ENCODE results near the gene APOBEC3B.
"Not testable (repeated sequence)": the region's sequence is repeated elsewhere in the genome, so short reads cannot be mapped to it uniquely, and the experiment has no call there.

APOBEC3B gene

DNA sequence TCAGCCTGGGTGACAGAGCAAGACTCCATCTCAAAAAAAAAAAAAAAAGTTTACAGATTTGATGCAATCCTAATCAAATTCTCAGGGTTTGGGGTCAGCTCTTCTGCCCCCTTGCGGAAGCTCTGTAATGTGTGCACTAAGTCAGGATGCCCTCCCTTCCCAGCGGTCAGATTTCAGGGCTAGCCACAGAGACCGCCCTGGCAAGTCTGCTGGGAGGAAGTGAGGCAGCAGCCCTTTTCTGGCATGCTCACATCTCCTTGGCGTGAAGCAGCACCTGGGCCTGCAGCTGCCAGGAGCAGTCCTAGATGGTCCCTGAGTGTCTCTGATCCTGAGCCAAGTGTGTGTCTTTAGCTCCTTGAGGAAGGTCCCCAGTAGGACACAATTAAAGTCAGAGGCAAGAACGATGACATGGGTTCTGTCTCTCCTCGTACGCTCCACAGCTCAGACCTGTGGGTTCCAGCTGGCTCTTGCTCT is 21.1 kb downstream of the APOBEC3B start:
- no peak for FAIRE-seq

DNA sequence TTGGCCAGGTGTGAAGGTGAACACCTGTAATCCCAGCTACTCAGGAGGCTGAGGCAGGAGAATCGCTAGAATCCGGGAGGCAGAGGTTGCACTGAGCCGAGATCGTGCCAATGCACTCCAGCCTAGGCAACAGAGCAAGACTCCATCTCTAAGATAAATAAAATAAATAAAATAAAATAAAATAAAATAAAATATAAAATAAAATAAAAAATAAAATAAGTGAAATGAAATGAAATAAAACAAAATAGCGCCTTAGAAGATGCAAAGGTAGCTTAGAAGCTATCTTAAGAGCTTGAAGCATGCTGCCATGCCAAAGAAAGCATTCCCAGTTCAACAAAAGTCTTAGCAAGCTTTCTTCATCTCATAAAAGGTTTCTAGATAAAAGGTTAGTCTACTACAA is 25.0 kb downstream of the APOBEC3B start:
- no peak for FAIRE-seq

DNA sequence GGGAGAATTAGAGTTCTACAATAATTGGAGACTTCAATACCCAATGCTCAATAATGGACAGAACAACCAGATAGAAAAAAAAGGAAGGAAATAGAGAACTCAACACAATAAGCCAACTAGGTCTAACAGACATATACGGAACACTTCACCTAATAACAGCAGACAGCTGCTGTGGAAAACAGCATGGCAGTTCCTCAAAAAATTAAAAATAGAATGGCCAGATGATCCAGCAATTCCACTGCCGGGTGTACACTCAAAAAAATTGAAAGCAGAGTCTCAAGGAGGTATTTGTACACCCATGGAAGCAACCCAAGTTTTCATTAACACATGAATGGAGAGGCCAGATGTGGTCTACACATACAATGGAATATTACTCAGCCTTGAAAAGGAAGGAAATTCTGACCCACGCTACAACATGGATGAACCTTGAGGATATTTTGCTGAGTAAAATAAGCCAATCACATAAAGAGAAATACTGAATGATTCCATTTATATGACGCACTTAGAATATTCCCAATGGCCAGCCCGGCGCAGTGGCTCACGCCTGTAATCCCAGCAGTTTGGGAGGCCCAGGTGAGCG is 26.2 kb downstream of the APOBEC3B start:
- not testable (repeated sequence) for FAIRE-seq

DNA sequence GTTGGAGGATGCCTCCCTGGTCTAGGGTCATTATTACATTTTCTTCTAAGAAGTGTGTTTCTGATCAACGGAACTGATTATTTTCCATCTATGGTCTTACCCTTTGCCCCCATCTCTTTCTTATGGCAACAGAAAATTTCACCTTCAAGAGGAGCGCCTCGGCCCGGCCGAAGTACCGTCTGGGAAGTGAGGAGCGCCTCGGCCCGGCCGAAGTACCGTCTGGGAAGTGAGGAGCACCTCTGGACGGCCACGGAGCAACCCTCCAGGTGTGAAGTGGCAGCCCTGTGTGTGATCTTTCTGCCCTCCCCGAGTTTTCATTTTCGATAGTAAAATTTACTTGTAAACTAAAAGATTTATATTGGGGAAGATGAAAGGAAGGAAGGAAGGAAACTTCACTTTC is 28.8 kb downstream of the APOBEC3B start:
- no peak for FAIRE-seq

DNA sequence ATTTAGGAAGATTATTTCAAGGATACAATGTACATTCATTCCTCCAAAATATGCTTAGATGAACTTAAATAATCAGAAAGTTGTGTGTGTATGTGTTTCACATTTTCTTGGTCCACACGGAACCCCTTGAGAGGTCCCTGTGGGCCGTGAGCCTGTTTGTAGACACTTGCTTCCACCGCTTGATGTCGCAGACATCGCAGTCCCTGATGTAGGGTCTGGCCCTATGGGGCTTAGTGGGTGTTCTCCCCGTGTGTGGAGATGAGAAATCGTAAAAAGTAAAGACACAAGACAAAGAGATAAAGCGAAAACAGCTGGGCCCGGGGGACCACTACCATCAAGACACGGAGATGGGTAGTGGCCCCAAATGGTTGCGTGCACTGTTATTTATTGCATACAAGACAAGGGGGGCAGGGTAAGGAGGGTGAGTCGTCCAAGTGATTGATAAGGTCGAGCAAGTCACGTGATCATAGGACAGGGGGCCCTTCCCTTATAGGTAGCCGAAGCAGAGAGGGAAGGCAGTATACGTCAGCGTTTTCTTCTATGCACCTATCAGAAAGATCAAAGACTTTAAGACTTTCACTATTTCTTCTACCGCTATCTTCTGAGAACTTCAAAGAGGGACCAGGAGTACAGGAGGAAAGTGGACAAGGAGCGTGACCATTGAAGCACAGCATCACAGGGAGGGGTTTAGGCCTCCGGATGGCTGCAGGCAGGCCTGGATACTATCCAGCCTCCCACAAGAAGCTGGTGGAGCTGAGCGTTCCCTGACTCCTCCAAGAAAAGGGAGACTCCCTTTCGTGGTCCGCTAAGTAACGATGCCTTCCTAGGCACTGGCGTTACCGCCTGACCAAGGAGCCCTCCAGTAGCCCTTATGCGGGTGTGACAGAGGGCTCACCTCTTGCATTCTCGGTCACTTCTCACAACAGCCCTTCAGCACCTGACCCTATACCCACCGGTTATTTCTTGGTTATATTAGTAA is 30.7 kb downstream of the APOBEC3B start:
- no peak for FAIRE-seq

DNA sequence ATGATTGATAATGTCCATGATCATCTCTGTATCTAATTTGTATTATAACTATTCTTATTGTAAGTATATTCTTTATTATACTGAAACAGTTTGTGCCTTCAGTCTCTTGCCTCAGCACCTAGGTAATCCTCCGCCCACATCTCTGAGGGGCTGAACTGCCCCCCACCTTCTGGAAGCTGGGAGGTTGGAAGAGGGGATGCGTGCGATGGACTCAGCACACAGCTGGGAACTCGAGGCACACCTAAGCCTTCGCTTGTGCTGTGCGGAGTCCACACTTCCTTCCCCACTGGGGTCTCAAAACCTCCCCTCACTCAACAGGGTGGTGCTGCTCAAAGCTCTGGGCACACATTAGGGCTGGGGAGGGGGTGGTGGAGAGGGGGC is 31.4 kb downstream of the APOBEC3B start:
- FAIRE-seq = not testable (repeated sequence)

DNA sequence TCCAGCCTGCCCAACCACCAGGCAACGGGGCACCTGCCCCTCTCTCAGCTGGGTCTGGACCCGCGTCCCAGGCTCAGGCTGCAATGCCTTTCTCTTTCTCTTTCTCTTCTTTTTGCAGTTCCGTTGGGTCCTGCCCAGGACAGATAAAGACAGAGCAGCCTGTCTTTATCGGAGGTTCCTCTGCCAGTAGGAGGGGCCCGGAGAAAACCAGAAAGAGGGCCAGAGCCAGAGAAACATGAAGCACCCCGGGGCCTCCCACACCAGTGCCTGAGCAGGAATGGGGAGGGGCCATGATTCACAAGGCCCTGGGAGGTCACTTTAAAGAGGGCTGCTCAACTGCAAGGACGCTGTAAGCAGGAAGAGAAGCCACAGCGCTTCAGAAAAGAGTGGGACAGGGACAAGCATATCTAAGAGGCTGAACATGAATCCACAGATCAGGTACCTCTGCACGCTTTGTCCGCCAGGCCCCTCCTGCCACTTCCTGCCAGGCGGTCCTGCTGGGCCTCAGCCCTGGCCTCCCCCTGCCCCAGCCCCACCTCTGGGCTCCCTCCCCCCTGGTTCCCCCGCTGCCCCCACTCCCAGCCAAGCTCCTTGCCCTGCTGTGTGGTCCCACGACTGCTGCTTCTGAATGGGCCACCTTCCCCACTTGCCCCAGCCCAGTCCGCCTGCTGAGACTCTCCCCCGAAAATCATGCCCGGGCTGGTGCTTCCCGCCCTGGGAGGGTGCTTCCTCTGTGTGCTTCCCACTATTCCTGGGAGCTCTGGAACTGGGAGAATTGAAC is 32.0 kb downstream of the APOBEC3B start, which contains the start of gene APOBEC3C:
APOBEC3C (plus strand) TSS at position 316 of the 781 bp plus-strand sequence; CDS start at position 422, 106 bp downstream.
- no peak for FAIRE-seq

DNA sequence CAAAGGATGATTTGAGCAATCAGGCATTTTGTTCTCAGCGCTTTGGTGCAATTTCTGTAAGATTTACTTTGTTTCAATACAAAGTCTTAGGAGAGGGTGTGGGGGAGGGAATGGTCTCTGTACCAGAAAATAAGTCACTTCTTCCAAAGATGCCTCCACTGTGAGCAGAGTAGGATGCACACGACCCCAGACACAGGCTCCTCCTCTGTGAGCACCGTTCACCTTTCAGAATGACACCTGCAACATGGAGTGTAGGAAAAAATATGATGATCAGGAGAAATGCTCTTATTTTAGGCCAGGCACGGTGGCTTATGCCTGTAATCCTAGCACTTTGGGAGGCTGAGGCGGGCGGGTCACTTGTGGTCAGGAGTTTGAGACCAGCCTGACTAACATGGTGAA is 32.6 kb downstream of the APOBEC3B start:
- FAIRE-seq = not testable (repeated sequence)

DNA sequence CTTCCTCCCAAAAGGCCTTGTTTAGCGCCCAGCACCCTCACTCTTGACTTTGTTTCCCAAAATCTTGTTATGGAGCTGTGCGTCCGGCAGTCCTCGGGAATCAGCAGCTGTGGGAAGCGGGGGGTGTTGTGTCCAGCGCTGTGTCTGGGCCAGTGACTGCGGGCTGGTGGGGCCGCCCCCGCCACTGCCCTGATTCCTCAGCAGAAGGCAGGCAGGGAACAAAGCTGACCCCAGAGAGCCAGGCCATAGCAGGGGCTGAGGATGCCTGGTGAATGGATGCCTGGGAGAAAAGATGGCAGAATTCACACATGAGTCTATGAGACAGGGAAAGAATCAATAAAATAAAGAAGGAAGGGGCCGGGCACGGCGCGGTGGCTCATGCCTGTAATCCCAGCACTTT is 34.4 kb downstream of the APOBEC3B start:
- no peak for FAIRE-seq

DNA sequence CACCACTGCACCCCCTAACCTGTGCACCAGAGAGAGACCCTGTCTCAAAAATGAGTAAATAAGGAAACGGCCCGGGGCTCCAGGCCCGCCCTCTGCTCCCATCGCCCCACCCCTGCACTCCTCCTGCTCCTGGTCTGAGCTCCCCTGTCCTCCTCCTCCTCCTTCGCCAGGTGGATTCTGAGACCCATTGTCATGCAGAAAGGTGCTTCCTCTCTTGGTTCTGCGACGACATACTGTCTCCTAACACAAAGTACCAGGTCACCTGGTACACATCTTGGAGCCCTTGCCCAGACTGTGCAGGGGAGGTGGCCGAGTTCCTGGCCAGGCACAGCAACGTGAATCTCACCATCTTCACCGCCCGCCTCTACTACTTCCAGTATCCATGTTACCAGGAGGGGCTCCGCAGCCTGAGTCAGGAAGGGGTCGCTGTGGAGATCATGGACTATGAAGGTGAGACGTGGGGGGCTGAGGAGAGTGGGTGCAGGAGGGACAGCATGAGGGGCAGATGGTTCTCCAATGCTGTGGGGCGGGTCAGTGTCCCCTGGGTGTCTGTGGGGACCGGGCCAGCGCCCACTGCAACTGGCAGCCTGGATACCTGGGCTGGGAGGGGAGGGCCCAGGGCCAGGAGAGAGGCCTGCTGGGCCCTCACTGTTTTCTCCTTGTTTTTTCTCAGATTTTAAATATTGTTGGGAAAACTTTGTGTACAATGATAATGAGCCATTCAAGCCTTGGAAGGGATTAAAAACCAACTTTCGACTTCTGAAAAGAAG is 35.6 kb downstream of the APOBEC3B start:
- FAIRE-seq = no peak

DNA sequence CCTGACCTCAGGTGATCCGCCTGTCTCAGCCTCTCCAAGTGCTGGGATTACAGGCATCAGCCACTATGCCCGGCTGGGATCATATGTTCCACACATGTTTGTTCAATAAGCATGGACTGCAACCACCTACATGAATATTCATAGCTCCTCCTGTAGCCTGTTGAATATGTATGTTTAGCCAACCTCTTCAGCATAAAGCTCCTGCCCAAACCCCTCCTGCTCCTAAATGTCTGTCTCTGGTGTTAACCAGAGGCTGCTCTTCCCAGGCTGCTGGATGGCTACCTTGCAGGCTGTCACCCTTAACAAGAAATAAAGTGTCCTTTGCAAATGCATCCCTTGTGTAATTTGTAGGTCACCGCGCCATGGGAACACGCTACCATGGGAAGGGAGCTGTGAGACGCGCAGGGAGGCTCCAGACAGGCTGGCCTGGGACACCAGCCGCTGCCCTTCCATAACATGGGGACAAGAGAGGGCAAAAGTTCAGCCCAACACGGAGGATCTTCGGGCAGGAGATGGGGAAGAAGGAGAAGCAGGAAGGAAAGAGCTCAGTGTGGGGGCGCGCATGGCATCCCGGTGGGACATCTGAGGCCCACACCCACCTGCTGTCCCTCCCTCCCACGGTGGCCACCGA is 38.0 kb downstream of the APOBEC3B start:
- not testable (repeated sequence) for FAIRE-seq

DNA sequence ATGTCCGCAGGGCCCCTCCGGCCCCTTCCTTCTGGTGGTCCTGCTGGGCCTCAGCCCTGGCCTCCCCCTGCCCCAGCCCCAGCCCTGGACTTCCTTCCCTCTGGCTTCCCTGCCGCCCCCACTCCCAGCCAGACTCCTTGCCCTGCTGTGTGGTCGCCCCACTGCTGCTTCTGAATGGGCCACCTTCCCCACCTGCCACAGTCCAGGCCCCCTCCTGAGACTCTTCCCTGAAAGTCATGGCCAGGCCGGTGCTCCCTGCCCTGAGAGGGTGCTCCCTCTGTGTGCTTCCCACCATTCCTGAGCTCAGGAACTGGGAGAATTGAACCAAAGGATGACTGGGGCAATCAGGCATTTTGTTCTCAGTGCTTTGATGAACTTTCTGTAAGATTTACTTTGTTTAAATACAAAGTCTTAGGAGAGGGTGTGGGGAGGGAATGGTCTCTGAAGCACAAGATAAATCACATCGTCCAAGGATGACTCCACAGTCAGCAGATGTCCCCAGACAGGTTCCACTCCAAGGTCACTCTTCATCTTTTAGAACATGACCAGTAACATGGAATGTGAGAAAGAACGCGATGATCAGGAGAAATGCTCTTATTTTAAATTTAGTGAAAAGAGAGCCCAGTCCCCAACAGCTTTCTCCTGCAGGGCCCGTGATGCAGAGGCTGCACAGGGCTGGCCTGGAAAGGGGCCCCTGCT is 39.6 kb downstream of the APOBEC3B start:
- no peak for FAIRE-seq

DNA sequence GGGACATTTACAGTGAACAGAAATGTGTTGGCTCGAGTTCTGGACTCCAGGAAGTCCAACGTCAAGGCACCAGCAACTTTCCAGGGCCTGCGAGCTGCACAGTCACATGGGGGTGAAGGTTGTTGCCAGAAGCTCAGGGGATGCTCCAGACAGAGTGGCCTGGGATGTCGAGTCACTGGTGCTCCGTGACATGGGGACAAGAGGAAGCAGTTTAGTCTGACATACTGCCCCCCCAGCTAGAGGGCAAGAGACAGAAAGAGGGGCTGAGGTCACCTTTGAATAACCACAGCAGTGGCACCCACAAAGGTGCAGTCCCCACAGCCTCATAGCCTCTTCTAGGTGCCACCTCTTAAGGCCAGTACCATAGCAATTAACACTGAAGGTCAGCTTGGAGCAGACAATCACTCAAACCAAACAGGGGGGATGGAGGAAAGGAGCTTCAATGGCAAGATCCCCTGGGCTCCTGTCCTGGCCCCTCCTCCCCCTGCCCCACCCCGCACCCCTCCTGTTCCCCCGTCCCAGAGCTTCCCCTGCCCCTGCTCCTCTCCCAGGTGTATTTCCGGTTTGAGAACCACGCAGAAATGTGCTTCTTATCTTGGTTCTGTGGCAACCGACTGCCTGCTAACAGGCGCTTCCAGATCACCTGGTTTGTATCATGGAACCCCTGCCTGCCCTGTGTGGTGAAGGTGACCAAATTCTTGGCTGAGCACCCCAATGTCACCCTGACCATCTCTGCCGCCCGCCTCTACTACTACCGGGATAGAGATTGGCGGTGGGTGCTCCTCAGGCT is 42.6 kb downstream of the APOBEC3B start:
- no peak for FAIRE-seq

DNA sequence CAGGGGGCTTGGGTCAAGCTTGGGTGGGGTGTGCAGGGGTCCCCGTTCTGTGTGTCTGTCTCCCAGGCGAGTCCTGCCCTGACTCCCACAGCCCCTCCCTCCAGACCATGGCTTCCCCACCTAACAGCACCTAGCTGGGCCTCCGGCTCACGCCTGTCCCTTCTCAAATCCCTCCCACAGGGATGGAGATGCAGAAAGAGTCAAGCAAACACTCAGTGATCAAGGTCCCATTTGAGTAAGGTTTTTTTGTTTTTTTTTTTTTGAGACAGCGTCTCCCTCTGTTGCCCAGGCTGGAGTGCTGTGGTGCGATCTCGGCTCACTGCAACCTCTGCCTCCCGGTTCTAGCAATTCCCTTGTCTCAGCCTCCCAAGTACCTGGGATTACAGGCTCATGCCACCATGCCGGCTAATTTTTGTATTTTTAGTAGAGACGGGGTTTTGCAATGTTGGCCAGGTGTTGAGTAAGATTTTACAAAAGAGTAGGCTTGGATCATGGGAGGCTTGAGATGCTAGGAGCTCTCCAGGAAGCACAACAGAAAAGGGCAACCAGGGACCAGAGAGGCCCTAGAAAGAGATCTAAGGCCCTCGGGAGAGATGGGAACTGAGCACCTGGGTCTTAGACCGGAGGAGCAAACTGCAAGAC is 44.5 kb downstream of the APOBEC3B start:
- no peak for FAIRE-seq

DNA sequence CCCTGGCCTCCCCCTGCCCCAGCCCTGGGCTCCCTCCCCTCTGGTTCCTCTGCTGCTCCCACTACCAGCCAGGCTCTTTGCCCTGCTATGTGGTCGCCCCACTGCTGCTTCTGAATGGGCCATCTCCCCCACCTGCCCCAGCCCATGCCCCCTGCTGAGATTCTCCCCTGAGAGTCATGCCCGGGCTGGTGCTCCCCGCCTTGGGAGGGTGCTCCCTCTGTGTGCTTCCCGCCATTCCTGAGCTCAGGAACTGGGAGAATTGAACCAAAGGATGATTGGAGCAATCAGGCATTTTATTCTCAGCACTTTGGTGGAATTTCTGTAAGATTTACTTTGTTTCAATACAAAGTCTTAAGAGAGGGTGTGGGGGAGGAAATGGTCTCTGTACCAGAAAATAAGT is 45.6 kb downstream of the APOBEC3B start:
- FAIRE-seq = no peak

DNA sequence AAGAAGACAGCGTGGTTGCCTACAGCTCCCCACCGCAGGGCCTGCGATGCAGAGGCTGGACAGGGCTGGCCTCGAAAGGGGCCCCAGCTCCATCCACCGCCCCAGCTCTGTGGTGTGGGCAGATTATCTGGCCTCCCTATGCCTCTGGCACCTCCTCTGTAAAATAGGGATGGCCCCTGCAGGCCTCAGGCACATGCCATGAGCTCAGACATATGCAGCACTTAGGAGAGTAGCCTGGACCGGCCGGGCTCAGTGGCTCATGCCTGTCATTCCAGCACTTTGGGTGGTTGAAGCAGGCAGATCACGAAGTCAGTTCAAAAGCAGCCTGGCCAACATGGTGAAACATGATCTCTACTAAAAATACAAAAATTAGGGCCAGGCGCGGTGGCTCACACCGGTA is 46.1 kb downstream of the APOBEC3B start:
- FAIRE-seq = no peak

DNA sequence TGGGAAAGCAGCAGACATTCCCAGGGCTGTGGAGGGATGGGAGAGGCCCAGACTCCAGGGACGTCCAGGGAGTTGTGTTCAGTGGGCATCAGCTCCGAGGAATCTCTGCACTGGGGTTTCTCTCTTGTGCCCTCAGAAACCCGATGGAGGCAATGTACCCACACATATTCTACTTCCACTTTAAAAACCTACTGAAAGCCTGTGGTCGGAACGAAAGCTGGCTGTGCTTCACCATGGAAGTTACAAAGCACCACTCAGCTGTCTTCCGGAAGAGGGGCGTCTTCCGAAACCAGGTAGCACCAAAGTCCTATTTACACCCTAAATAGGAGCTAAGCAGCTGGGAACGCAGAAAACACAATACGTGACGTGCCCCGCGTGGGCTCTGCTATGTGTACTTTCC is 47.1 kb downstream of the APOBEC3B start:
- no peak for FAIRE-seq

DNA sequence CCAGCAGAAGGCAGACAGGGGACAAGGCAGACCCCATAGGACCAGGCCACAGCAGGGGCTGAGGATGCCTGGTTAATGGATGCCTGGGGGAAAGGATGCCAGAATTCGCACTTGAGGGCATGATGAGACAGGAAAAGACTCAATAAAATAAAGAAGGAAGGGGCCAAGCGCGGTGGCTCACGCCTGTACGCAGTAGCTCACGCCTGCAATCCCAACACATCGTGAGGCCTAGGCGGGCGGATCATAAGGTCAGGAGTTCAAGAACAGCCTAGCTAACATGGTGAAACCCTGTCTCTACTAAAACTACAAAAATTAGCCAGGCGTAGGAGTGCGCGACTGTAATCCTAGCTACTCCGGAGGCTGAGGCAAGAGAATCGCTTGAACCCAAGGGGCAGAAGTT is 48.6 kb downstream of the APOBEC3B start:
- no peak for FAIRE-seq

DNA sequence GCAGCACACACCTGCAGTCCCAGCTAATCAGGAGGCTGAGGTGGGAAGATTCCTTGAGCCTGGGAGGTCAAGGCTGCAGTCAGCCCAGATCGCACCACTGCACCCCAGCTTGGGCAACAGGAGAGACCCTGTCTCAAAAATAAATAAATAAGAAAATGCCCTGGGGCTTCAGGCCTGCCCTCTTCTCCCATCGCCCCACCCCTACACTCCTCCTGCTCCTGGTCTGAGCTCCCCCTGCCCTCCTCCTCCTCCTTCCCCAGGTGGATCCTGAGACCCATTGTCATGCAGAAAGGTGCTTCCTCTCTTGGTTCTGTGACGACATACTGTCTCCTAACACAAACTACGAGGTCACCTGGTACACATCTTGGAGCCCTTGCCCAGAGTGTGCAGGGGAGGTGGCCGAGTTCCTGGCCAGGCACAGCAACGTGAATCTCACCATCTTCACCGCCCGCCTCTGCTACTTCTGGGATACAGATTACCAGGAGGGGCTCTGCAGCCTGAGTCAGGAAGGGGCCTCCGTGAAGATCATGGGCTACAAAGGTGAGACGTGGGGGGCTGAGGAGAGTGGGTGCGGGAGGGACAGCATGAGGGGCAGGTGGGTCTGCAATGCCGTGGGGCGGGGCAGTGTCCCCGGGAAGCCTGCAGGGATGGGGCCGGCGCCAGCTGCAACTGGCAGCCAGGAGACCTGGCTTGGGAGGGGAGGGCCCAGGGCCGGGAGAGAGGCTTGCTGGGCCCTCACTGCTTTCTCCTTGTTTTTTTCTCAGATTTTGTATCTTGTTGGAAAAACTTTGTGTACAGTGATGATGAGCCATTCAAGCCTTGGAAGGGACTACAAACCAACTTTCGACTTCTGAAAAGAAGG is 49.5 kb downstream of the APOBEC3B start:
- FAIRE-seq = not testable (repeated sequence)
